ENCODE measurements around the gene TSHB. TPM values are rescaled to one million over a fixed set of nuclear protein-coding genes. Genes with fewer than 3 reads are reported as not detected.

Gene TSHB
- total RNA-seq, 2 experiments from 2014 or later: not detected

- CTCF ChIA-PET: interaction anchor here (4.1 kb wide), 1 partner anchor 11 kb away, joined by 22 read pairs; no protein-coding TSS in a partner anchor
- ATAC-seq (no peak), DNase-seq (no peak)
- Mint-ChIP-seq H3K27me3 (no peaks in the 10 kb centered on the region), H3K27ac (no peak overlapping the region), H3K4me3 (no peak overlapping the region), H3K4me1 (ENCODE audit: low read depth) (no peaks in the 10 kb centered on the region), H3K9me3 (peaks cover 6% of the 10 kb centered on the region), H3K36me3 (ENCODE audit: low read depth) (peaks cover 2% of the 10 kb centered on the region)
- no peak for TF ChIP-seq CTCF (IDR thresholded peaks at IDR 0.05)
- intact Hi-C loops (cut with micrococcal nuclease): no loop called here
- POLR2A ChIA-PET: no interaction called here
These were observed 12.0 kb downstream of the TSHB start for GRCh38 chr1:115041654-115042053.

DNA sequence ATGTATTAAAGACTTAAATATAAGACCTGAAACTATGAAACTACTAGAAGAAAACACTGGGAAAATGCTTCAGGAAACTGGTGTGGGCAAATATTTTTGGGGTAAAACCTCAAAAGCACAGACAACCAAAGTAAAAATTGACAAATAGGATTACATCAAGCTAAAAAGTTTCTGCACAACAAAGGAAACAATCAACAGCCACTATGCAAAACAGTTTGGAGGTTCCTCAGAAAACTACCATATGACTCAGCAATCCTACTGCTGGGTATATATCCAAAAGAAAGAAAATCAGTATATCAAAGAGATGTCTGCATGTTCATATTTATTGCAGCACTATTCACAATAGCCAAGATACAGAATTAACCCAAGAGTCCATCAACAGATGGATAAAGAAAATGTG, 17.1 kb downstream of the TSHB start:
- ATAC-seq (no peak), DNase-seq (no peak)
- Mint-ChIP-seq H3K9me3 (peaks cover 6% of the 10 kb centered on the region), H3K4me3 (no peak overlapping the region), H3K4me1 (ENCODE audit: low read depth) (peaks cover 7% of the 10 kb centered on the region), H3K36me3 (ENCODE audit: low read depth) (peaks cover 2% of the 10 kb centered on the region), H3K27ac (no peak overlapping the region), H3K27me3 (no peaks in the 10 kb centered on the region)
- POLR2A ChIA-PET: no interaction called here
- CTCF ChIA-PET: interaction anchor here (1.3 kb wide), 1 partner anchor 67 kb away, joined by 4 read pairs; no protein-coding TSS in a partner anchor
- no peak for TF ChIP-seq CTCF (IDR thresholded peaks at IDR 0.05)
- intact Hi-C loops (cut with micrococcal nuclease): no loop called here

- ATAC-seq (no peak), DNase-seq (no peak)
- intact Hi-C loops (cut with micrococcal nuclease): loop anchor here (2.0 kb wide), 1 partner anchor 73 kb away; no protein-coding TSS in a partner anchor
- Mint-ChIP-seq H3K27me3 (no peaks in the 10 kb centered on the region), H3K27ac (no peak overlapping the region), H3K36me3 (ENCODE audit: low read depth) (no peaks in the 10 kb centered on the region), H3K4me3 (no peak overlapping the region), H3K9me3 (no peaks in the 10 kb centered on the region), H3K4me1 (ENCODE audit: low read depth) (peaks cover 7% of the 10 kb centered on the region)
- POLR2A ChIA-PET: no interaction called here
- CTCF ChIA-PET: interaction anchor here (0.7 to 3.4 kb wide), 15 partner anchors 9 to 274 kb away, joined by 3 to 38 read pairs (median 5); partner anchors contain the start of gene TSHB
- no peak for TF ChIP-seq CTCF (IDR thresholded peaks at IDR 0.05)
These were observed 22.2 kb downstream of the TSHB start for GRCh38 chr1:115051850-115052249.

DNA sequence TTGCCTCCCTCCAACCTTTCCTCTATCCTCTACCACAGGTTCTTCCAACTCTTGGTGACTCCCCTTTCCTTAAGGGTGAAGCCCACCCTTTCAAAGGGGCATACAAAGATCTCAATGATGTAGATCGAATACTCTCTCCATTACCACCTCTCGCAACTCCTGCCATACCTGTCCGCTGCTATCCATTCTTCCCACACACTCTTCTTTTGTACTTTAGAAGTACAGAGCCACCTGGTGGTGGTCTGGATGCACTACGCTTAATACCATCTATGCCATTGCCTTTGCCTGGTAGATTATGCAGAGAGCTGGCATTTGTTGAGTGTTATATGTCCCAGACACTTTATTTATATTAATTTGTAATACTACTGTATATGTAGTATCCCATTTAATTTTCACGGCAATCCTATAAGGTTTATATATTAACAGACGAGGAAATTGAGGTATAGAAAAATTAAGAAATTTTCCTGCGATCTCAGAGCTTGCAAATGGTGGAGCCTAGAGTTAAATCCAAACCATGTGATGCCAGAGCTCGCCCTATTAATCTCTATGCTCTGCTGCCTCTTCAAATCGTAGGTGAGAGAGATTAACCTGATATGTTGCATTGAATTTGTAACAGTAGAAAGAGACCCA, 22.9 kb downstream of the TSHB start:
- Mint-ChIP-seq H3K4me3 (no peak overlapping the region), H3K36me3 (ENCODE audit: low read depth) (no peaks in the 10 kb centered on the region), H3K27ac (no peak overlapping the region), H3K4me1 (ENCODE audit: low read depth) (peaks cover 7% of the 10 kb centered on the region), H3K27me3 (no peaks in the 10 kb centered on the region), H3K9me3 (no peaks in the 10 kb centered on the region)
- ChIA-PET CTCF (interaction anchor here (0.6 to 3.4 kb wide), 39 partner anchors 9 to 472 kb away, joined by 3 to 38 read pairs (median 5); partner anchors contain the start of gene TSHB), POLR2A (no interaction called here)
- TF ChIP-seq CTCF (IDR thresholded peaks at IDR 0.05): peak; percentile 93
- DNase-seq (peak; percentile 81), ATAC-seq (peak; percentile 89)
- intact Hi-C loops (cut with micrococcal nuclease): loop anchor here (2.0 kb wide), 1 partner anchor 74 kb away; no protein-coding TSS in a partner anchor

DNA sequence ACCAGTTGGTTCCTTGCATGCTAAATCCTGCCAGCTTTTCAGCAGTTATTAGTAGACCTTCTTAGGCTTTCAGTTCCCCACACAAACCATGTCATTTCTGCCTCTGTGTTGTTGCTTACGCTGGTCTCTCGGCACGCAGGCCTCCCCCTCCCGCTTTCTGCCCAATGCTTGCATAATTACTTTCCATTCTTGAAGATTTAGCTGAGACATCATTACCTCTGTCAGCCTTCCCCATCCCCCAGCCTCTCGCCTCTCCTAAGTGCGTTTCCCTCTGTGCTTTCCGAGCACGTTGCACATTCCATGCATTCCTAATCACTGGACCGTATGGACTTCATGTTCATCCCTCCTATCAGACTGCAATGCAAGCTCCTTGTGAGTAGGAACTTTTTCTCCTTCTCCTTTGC, 26.8 kb downstream of the TSHB start:
- peaks cover 8% of the 10 kb centered on the region for H3K4me1 Mint-ChIP-seq (ENCODE audit: low read depth)
- POLR2A ChIA-PET: interaction anchor here (0.9 kb wide), 1 partner anchor 16 kb away, joined by 4 read pairs; no protein-coding TSS in a partner anchor
- intact Hi-C loops (cut with micrococcal nuclease): no loop called here
- ATAC-seq (no peak), DNase-seq (no peak)
- no peaks in the 10 kb centered on the region for H3K27me3 Mint-ChIP-seq
- CTCF ChIA-PET: interaction anchor here (2.9 kb wide), 1 partner anchor 56 kb away, joined by 8 read pairs; no protein-coding TSS in a partner anchor
- no peaks in the 10 kb centered on the region for H3K36me3 Mint-ChIP-seq (ENCODE audit: low read depth)
- H3K4me3 Mint-ChIP-seq: no peak overlapping the region
- no peak for TF ChIP-seq CTCF (IDR thresholded peaks at IDR 0.05)
- H3K9me3 Mint-ChIP-seq: no peaks in the 10 kb centered on the region
- no peak overlapping the region for H3K27ac Mint-ChIP-seq
